Measurements from ENCODE around the gene CTSD. TPM values are rescaled to one million over a fixed set of nuclear protein-coding genes. Genes with fewer than 3 reads are reported as not detected.

Gene CTSD
- total RNA-seq, 1 donor from 2014 or later = 211 TPM

GRCh38 chr11:1785749-1786413 is 22.2 kb upstream of the CTSD start:
- no peak overlapping the region for H3K4me3 ChIP-seq (ENCODE audit: low read depth, low read length)
- no peak for TF ChIP-seq CTCF (conservative IDR thresholded peaks at IDR 0.05; ENCODE audit: low read depth, low read length)
- no peak for DNase-seq (ENCODE audit: low read depth)

GRCh38 chr11:1784761-1785650 is 21.3 kb upstream of the CTSD start:
- no peak overlapping the region for H3K4me3 ChIP-seq (ENCODE audit: low read depth, low read length)
- no peak for DNase-seq (ENCODE audit: low read depth)
- peak; percentile 35 for TF ChIP-seq CTCF (conservative IDR thresholded peaks at IDR 0.05; ENCODE audit: low read depth, low read length)

GRCh38 chr11:1783725-1784529 is 20.2 kb upstream of the CTSD start:
- TF ChIP-seq CTCF (conservative IDR thresholded peaks at IDR 0.05; ENCODE audit: low read depth, low read length) = no peak
- no peak for DNase-seq (ENCODE audit: low read depth)
- H3K4me3 ChIP-seq (ENCODE audit: low read depth, low read length) = no peak overlapping the region

GRCh38 chr11:1782831-1783724 is 19.4 kb upstream of the CTSD start:
- DNase-seq (ENCODE audit: low read depth) = peak; percentile 9
- TF ChIP-seq CTCF (conservative IDR thresholded peaks at IDR 0.05; ENCODE audit: low read depth, low read length) = no peak
- H3K4me3 ChIP-seq (ENCODE audit: low read depth, low read length) = peak overlapping the region; percentile 13

GRCh38 chr11:1782031-1782590 is 18.4 kb upstream of the CTSD start:
- no peak for TF ChIP-seq CTCF (conservative IDR thresholded peaks at IDR 0.05; ENCODE audit: low read depth, low read length)
- DNase-seq (ENCODE audit: low read depth) = no peak
- no peak overlapping the region for H3K4me3 ChIP-seq (ENCODE audit: low read depth, low read length)

- H3K4me3 ChIP-seq (ENCODE audit: low read depth, low read length) = no peak overlapping the region
- no peak for DNase-seq (ENCODE audit: low read depth)
- TF ChIP-seq CTCF (conservative IDR thresholded peaks at IDR 0.05; ENCODE audit: low read depth, low read length) = no peak
These were observed 17.9 kb upstream of the CTSD start for GRCh38 chr11:1781593-1781975.
